Measurements from ENCODE around the gene SYNRG.

Gene SYNRG

GRCh38 chr17:37562016-37562745 is 47.0 kb downstream of the SYNRG start:
- H3K4me3 ChIP-seq (ENCODE audit: low read length) = no peak overlapping the region
- DNase-seq (ENCODE audit: low read depth) = no peak
- TF ChIP-seq, protein P1, sequence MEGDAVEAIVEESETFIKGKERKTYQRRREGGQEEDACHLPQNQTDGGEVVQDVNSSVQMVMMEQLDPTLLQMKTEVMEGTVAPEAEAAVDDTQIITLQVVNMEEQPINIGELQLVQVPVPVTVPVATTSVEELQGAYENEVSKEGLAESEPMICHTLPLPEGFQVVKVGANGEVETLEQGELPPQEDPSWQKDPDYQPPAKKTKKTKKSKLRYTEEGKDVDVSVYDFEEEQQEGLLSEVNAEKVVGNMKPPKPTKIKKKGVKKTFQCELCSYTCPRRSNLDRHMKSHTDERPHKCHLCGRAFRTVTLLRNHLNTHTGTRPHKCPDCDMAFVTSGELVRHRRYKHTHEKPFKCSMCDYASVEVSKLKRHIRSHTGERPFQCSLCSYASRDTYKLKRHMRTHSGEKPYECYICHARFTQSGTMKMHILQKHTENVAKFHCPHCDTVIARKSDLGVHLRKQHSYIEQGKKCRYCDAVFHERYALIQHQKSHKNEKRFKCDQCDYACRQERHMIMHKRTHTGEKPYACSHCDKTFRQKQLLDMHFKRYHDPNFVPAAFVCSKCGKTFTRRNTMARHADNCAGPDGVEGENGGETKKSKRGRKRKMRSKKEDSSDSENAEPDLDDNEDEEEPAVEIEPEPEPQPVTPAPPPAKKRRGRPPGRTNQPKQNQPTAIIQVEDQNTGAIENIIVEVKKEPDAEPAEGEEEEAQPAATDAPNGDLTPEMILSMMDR (IDR thresholded peaks at IDR 0.05; ENCODE audit: insufficient read depth, low read depth, low read length, missing control alignments) = no peak

- no peak overlapping the region for H3K4me3 ChIP-seq (ENCODE audit: low read length)
- no peak for DNase-seq (ENCODE audit: low read depth)
- TF ChIP-seq, protein P1 (IDR thresholded peaks at IDR 0.05; ENCODE audit: insufficient read depth, low read depth, low read length, missing control alignments) = no peak
Measured at GRCh38 chr17:37558299-37558698, 50.9 kb downstream of the SYNRG start.

DNA sequence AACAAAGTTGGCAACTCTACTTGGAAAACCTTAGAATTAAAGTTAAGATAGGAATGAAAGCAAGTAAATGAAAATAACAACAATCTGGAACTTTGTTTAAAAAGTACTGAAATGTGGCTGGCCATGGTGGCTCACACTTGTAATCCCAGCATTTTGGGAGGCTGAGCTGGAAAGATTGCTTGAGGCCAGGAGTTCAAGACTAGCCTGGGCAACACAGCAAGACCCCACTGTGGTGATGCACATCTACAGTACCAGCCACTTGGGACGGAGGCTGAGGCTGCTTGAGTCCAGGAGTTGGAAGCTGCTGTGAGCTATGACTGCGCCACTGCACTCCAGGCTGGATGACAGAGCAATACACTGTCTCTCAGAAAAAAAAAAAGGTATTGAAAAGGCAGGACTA is 51.7 kb downstream of the SYNRG start:
- H3K4me3 ChIP-seq (ENCODE audit: low read length) = no peak overlapping the region
- TF ChIP-seq, protein P1 (IDR thresholded peaks at IDR 0.05; ENCODE audit: insufficient read depth, low read depth, low read length, missing control alignments) = no peak
- DNase-seq (ENCODE audit: low read depth) = no peak

GRCh38 chr17:37555386-37555785 is 53.8 kb downstream of the SYNRG start:
- no peak overlapping the region for H3K4me3 ChIP-seq (ENCODE audit: low read length)
- no peak for DNase-seq (ENCODE audit: low read depth)
- TF ChIP-seq, protein P1 (IDR thresholded peaks at IDR 0.05; ENCODE audit: insufficient read depth, low read depth, low read length, missing control alignments) = no peak

DNA sequence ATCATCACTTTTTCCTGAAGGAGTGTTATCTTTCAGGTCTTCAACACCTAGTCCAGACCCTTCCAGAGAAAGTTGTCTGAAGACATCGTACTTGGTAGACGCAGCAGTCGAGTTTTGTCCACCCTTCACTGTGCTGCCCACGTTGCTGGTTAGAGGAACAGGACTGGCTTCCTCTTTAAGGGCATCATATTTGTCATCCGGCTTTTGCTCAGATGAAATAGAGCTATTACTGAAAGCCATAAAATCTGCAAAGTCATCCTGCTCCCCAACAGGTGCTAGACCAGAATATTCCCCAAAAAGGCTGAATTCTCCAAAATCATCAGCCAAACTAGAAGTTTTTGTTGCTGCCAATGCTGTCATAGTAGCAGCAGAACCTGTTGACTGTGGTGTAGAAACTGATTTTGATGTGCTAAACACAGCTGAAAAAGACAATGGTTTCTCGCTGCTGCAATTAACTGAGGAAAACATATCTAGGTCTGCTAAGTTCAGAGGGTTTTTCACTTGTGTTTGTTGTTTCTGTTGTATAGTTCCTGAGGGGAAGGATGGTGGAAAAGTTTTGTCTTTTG is 55.7 kb downstream of the SYNRG start:
- H3K4me3 ChIP-seq (ENCODE audit: low read length) = no peak overlapping the region
- DNase-seq (ENCODE audit: low read depth) = no peak
- TF ChIP-seq, protein P1 (IDR thresholded peaks at IDR 0.05; ENCODE audit: insufficient read depth, low read depth, low read length, missing control alignments) = no peak

GRCh38 chr17:37551788-37552187 is 57.4 kb downstream of the SYNRG start:
- no peak overlapping the region for H3K4me3 ChIP-seq (ENCODE audit: low read length)
- TF ChIP-seq, protein P1 (IDR thresholded peaks at IDR 0.05; ENCODE audit: insufficient read depth, low read depth, low read length, missing control alignments) = no peak
- DNase-seq (ENCODE audit: low read depth) = peak; percentile 93

DNA sequence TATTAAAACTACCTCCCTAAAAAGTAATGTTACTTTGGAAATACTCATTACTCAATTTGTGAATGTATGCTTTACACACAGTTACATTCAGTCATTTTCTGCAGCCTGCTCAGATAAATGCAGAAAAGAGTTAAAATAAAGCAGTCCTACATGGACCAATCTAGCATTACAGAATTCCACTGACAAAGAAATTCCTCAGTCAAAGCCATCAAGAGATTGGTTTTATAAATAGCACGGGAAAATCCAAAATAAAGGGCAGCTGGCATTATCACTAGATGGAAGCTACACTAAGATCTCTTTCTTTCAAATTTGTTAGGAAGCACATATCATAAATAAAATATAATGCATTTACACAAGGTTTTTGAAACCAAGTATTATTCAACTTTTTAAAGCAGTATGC is 61.2 kb downstream of the SYNRG start:
- TF ChIP-seq, protein P1 (IDR thresholded peaks at IDR 0.05; ENCODE audit: insufficient read depth, low read depth, low read length, missing control alignments) = no peak

More for the DNA sequence above, 61.2 kb downstream of the SYNRG start:
- no peak for DNase-seq (ENCODE audit: low read depth)
- H3K4me3 ChIP-seq (ENCODE audit: low read length) = no peak overlapping the region
